Panc1 (cell line): ENCODE results near the gene ATP13A3. TPM values are rescaled to one million over a fixed set of nuclear protein-coding genes. Genes with fewer than 3 reads are reported as not detected.

ENCODE experiments used
- ATAC-seq: fragments of 200-7000 bp; cut with Tn5 transposase; 2 replicates; pipeline ENCODE4 v1.9.1; 2020; ENCODE audit warnings: mild to moderate bottlenecking, moderate library complexity
- BruUV-seq: library from RNA; stranded (reverse); fragments of 400-500 nt; replicated peaks from 2 replicates; lab custom pipeline; 2021; lab: Mats Ljungman, UMichigan
- CTCF ChIA-PET: fragments of 300-600 bp; sonication (Branson Sonifier 250); formaldehyde crosslinking; loops from one replicate; lab custom pipeline; 2022; ENCODE audit warnings: antibody characterized with exemption; lab: Charles Lee
- POLR2A ChIA-PET: fragments of 300-600 bp; sonication (Branson Sonifier 250); formaldehyde crosslinking; loops from one replicate; lab custom pipeline; 2022; ENCODE audit warnings: antibody characterized with exemption; lab: Charles Lee
- DNase-seq: peaks from one replicate; pipeline ENCODE4 v3.0.0-alpha.2; 2010; ENCODE audit warnings: low read depth, low spot score
- H3K27ac ChIP-seq: 2 replicates; pipeline ENCODE4 v1.5.1; 2011; ENCODE audit warnings: mild to moderate bottlenecking, low read length, inconsistent platforms
- H3K27me3 ChIP-seq: fragments of 200-500 bp; sonication (Bioruptor generic); 2 replicates; pipeline ENCODE4 v1.6.0; 2014; ENCODE audit warnings: low read length, inconsistent platforms; ENCODE audit not compliant: control insufficient read depth, insufficient read depth
- H3K36me3 ChIP-seq: fragments of 200-500 bp; sonication (Bioruptor generic); 2 replicates; pipeline ENCODE4 v1.5.1; 2014; ENCODE audit warnings: inconsistent platforms, mild to moderate bottlenecking, low read length, moderate library complexity; ENCODE audit not compliant: control insufficient read depth, insufficient read depth
- H3K4me1 ChIP-seq: 2 replicates; pipeline ENCODE4 v1.5.1; 2011; ENCODE audit warnings: inconsistent platforms, mild to moderate bottlenecking, low read length, moderate library complexity; ENCODE audit not compliant: control insufficient read depth, insufficient read depth
- H3K4me3 ChIP-seq, 2 experiments: 2 replicates each; pipeline ENCODE4 v1.5.1; 2011 to 2012; ENCODE audit warnings: low read depth in 2 of 2, low read length in 2 of 2, mild to moderate bottlenecking in 2 of 2, inconsistent platforms in 1 of 2, moderate library complexity in 1 of 2
- H3K9me3 ChIP-seq: fragments of 200-500 bp; sonication (Bioruptor generic); 2 replicates; pipeline ENCODE4 v1.5.1; 2014; ENCODE audit warnings: low read depth, mild to moderate bottlenecking, inconsistent platforms, low read length, moderate library complexity; ENCODE audit not compliant: control insufficient read depth, insufficient read depth
- CTCF ChIP-seq: fragments of 450-650 bp; IDR thresholded peaks from 2 replicates; pipeline ENCODE4 v1.5.1; 2017; ENCODE audit warnings: mild to moderate bottlenecking
- POLR2AphosphoS5 ChIP-seq: IDR thresholded peaks from 2 replicates; pipeline ENCODE4 v1.6.1; 2012; ENCODE audit warnings: mild to moderate bottlenecking, low read depth, low read length, moderate library complexity
- REST ChIP-seq, 2 experiments: IDR thresholded peaks; 2 replicates each; pipeline ENCODE4 v1.6.1; 2011 to 2012; ENCODE audit warnings: low read depth in 2 of 2, control low read depth in 1 of 2, low read length in 1 of 2, mild to moderate bottlenecking in 1 of 2, moderate library complexity in 1 of 2; ENCODE audit not compliant: insufficient read depth in 1 of 2
- SIN3A ChIP-seq: IDR thresholded peaks from 2 replicates; pipeline ENCODE4 v1.6.1; 2012; ENCODE audit warnings: low read depth, mild to moderate bottlenecking, low read length, moderate library complexity, borderline replicate concordance; ENCODE audit not compliant: insufficient read depth
- TCF7L2 ChIP-seq: IDR thresholded peaks from 2 replicates; pipeline ENCODE4 v1.6.1; 2011; ENCODE audit warnings: mild to moderate bottlenecking, low read depth, low read length, inconsistent platforms
- in situ Hi-C: cut with HindIII; loops from 2 replicates; pipeline ENCODE4 v1.10.0; 2016; ENCODE audit warnings: low sequenced_read_pairs, low pct_unique_long_range_greater_than_20kb
- intact Hi-C: fragments of 100-400 bp; cut with micrococcal nuclease; formaldehyde crosslinking; loops from one replicate; pipeline ENCODE4 v1.10.0; 2022; ENCODE audit not compliant: unreplicated experiment
- total RNA-seq: library from RNA; stranded (reverse); gene quantifications from one replicate; pipeline ENCODE4 v1.2.1, GENCODE V29; 2021; ENCODE audit not compliant: unreplicated experiment

The ATP13A3 gene
- total RNA-seq, 1 experiment from 2014 or later = 169 TPM

GRCh38 chr3:194485468-194485880 lies 1.3 kb downstream of the ATP13A3 start:
- peaks cover 10% of the 10 kb centered on the region; the same call in 1 of the 2 replicates for H3K36me3 ChIP-seq
- DNase-seq = no peak
- H3K27me3 ChIP-seq = no peaks in the 10 kb centered on the region
- H3K4me3 ChIP-seq = peak overlapping the region; percentile 66 to 69
- no peak for ATAC-seq
- H3K27ac ChIP-seq = peak overlapping the region; percentile 86
- in situ Hi-C loops = no loop called here
- no peaks in the 10 kb centered on the region for H3K9me3 ChIP-seq
- BruUV-seq = no TSS peak
- no peak for TF ChIP-seq POLR2AphosphoS5
- no peak for TF ChIP-seq SIN3A
- no peak for TF ChIP-seq TCF7L2
- no peak for TF ChIP-seq CTCF
- TF ChIP-seq REST (IDR thresholded peaks at IDR 0.05; ENCODE audit: insufficient read depth in 1 of 2, low read depth in 2 of 2, low read length in 1 of 2) = no peak
- intact Hi-C loops = loop anchor here (10.0 kb wide), 1 partner anchor 61 kb away; no protein-coding TSS in a partner anchor
- peaks cover 35% of the 10 kb centered on the region for H3K4me1 ChIP-seq
- CTCF ChIA-PET = no interaction called here
- POLR2A ChIA-PET = interaction anchor here (0.8 kb wide), 1 partner anchor 96 kb away, joined by 5 read pairs; no protein-coding TSS in a partner anchor

- H3K4me3 ChIP-seq = peak overlapping the region; percentile 66 to 69; a peak in 2 of 4 replicates
- TF ChIP-seq REST (IDR thresholded peaks at IDR 0.05; ENCODE audit: insufficient read depth in 1 of 2, low read depth in 2 of 2, low read length in 1 of 2) = no peak
- no peak for TF ChIP-seq POLR2AphosphoS5
- no peak for TF ChIP-seq SIN3A
- TF ChIP-seq CTCF = no peak
- no peak for TF ChIP-seq TCF7L2
- intact Hi-C loops (loop anchor here (10.0 kb wide), 1 partner anchor 60 kb away; no protein-coding TSS in a partner anchor), in situ Hi-C loops (no loop called here)
- ATAC-seq (no peak), DNase-seq (no peak)
- peak overlapping the region; percentile 5; the same call in 1 of the 2 replicates for H3K27ac ChIP-seq
- POLR2A ChIA-PET = no interaction called here
- CTCF ChIA-PET = interaction anchor here (2.0 kb wide), 1 partner anchor 110 kb away, joined by 4 read pairs; no protein-coding TSS in a partner anchor
- peaks cover 11% of the 10 kb centered on the region; the same call in 1 of the 2 replicates for H3K36me3 ChIP-seq
- no peaks in the 10 kb centered on the region for H3K27me3 ChIP-seq
- H3K4me1 ChIP-seq = peaks cover 35% of the 10 kb centered on the region
- BruUV-seq = no TSS peak
- no peaks in the 10 kb centered on the region for H3K9me3 ChIP-seq
These were observed 2.2 kb downstream of the ATP13A3 start for GRCh38 chr3:194484614-194485013.
